HepG2 (cell line): ENCODE data around the gene CDH13.

Experiments
- EED ChIP-seq: sonication (generic); formaldehyde crosslinking; IDR thresholded peaks from 2 replicates; pipeline ENCODE4 v1.5.0; 2020; ENCODE audit warnings: mild to moderate bottlenecking, missing genetic modification reagents
- TF ChIP-seq, protein P1 (sequence below): sonication (generic); formaldehyde crosslinking; IDR thresholded peaks from 2 replicates; pipeline ENCODE4 v1.5.0; 2020; ENCODE audit warnings: missing genetic modification reagents
- TF ChIP-seq, protein P2 (sequence below): sonication (generic); formaldehyde crosslinking; IDR thresholded peaks from 2 replicates; pipeline ENCODE4 v1.4.0; 2020; ENCODE audit warnings: missing genetic modification reagents

DNA sequence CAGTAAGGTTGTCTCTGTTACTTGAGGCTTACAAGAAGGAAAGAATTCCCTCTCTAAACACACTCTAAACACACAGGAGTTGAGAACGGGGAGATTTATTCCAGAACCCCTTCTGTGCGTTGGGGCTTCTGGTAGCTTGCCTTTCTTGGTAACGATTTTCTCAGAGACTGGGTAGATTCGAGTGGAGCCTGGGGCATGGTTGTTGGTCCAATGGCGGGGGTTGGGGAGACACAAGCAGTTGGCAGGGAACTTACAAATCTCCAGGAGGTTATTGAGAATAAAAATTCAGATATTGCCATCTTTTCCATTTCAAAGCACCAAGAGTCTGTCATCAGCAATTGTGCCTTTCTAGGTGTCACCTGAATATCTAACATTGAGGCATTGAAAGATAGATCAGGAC is 251.7 kb downstream of the CDH13 start:
- TF ChIP-seq, protein P1, sequence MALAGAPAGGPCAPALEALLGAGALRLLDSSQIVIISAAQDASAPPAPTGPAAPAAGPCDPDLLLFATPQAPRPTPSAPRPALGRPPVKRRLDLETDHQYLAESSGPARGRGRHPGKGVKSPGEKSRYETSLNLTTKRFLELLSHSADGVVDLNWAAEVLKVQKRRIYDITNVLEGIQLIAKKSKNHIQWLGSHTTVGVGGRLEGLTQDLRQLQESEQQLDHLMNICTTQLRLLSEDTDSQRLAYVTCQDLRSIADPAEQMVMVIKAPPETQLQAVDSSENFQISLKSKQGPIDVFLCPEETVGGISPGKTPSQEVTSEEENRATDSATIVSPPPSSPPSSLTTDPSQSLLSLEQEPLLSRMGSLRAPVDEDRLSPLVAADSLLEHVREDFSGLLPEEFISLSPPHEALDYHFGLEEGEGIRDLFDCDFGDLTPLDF (CRISPR knock-in tag) = no peak
- no peak for TF ChIP-seq EED
- TF ChIP-seq, protein P2, sequence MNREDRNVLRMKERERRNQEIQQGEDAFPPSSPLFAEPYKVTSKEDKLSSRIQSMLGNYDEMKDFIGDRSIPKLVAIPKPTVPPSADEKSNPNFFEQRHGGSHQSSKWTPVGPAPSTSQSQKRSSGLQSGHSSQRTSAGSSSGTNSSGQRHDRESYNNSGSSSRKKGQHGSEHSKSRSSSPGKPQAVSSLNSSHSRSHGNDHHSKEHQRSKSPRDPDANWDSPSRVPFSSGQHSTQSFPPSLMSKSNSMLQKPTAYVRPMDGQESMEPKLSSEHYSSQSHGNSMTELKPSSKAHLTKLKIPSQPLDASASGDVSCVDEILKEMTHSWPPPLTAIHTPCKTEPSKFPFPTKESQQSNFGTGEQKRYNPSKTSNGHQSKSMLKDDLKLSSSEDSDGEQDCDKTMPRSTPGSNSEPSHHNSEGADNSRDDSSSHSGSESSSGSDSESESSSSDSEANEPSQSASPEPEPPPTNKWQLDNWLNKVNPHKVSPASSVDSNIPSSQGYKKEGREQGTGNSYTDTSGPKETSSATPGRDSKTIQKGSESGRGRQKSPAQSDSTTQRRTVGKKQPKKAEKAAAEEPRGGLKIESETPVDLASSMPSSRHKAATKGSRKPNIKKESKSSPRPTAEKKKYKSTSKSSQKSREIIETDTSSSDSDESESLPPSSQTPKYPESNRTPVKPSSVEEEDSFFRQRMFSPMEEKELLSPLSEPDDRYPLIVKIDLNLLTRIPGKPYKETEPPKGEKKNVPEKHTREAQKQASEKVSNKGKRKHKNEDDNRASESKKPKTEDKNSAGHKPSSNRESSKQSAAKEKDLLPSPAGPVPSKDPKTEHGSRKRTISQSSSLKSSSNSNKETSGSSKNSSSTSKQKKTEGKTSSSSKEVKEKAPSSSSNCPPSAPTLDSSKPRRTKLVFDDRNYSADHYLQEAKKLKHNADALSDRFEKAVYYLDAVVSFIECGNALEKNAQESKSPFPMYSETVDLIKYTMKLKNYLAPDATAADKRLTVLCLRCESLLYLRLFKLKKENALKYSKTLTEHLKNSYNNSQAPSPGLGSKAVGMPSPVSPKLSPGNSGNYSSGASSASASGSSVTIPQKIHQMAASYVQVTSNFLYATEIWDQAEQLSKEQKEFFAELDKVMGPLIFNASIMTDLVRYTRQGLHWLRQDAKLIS (CRISPR knock-in tag) = no peak
